Central memory CD8-positive, alpha-beta T cell (primary cell): ENCODE data around the gene MAGI3.

Experiments
- ATAC-seq: fragments of 150-1000 bp; cut with Tn5 transposase; replicated peaks from 2 replicates; pipeline ENCODE4 v1.10.0; 2022; ENCODE audit warnings: mild to moderate bottlenecking, moderate FRiP score, moderate number of reproducible peaks; ENCODE audit not compliant: poor library complexity, severe bottlenecking; ENCODE audit errors: extremely low read depth
- DNase-seq, 2 donors: peaks; one replicate each; pipeline ENCODE4 v3.0.0; 2021; ENCODE audit warnings: low spot score in 2 of 2
- H3K27ac Mint-ChIP-seq: one replicate; pipeline ENCODE4 v1.8.0; 2022; ENCODE audit warnings: low read depth, mild to moderate bottlenecking, moderate library complexity, mixed read lengths
- H3K27me3 Mint-ChIP-seq: one replicate; pipeline ENCODE4 v1.8.0; 2022; ENCODE audit warnings: mixed read lengths
- H3K36me3 Mint-ChIP-seq: one replicate; pipeline ENCODE4 v1.8.0; 2022; ENCODE audit warnings: mild to moderate bottlenecking, moderate library complexity, mixed read lengths; ENCODE audit not compliant: insufficient read depth
- H3K4me1 Mint-ChIP-seq: one replicate; pipeline ENCODE4 v1.8.0; 2022; ENCODE audit warnings: mixed read lengths
- H3K4me3 Mint-ChIP-seq: one replicate; pipeline ENCODE4 v1.8.0; 2022; ENCODE audit warnings: mild to moderate bottlenecking, moderate library complexity, mixed read lengths
- H3K9me3 Mint-ChIP-seq: one replicate; pipeline ENCODE4 v1.8.0; 2022; ENCODE audit warnings: mixed read lengths

Gene MAGI3

GRCh38 chr1:113517346-113517745 lies 127.0 kb downstream of the MAGI3 start:
- Mint-ChIP-seq H3K27ac (no peak overlapping the region), H3K4me1 (no peaks in the 10 kb centered on the region), H3K27me3 (peaks cover 7% of the 10 kb centered on the region), H3K9me3 (no peaks in the 10 kb centered on the region), H3K36me3 (peaks cover 2% of the 10 kb centered on the region), H3K4me3 (no peak overlapping the region)
- DNase-seq = no peak
- ATAC-seq = no peak

- Mint-ChIP-seq H3K4me1 (no peaks in the 10 kb centered on the region), H3K27ac (no peak overlapping the region), H3K27me3 (peaks cover 12% of the 10 kb centered on the region), H3K9me3 (peaks cover under 1% of the 10 kb centered on the region), H3K36me3 (peaks cover 2% of the 10 kb centered on the region), H3K4me3 (no peak overlapping the region)
- no peak for DNase-seq
- ATAC-seq = no peak
Measured at GRCh38 chr1:113517983-113518382, 127.7 kb downstream of the MAGI3 start.

- H3K36me3 Mint-ChIP-seq = peaks cover 2% of the 10 kb centered on the region
- peaks cover 24% of the 10 kb centered on the region for H3K27me3 Mint-ChIP-seq
- peaks cover 7% of the 10 kb centered on the region for H3K9me3 Mint-ChIP-seq
- H3K4me1 Mint-ChIP-seq = no peaks in the 10 kb centered on the region
- ATAC-seq (no peak), DNase-seq (no peak)
- no peak overlapping the region for H3K4me3 Mint-ChIP-seq
- no peak overlapping the region for H3K27ac Mint-ChIP-seq
Measured at GRCh38 chr1:113519556-113519955, 129.2 kb downstream of the MAGI3 start.

GRCh38 chr1:113530021-113530420 lies 139.7 kb downstream of the MAGI3 start:
- H3K9me3 Mint-ChIP-seq = peaks cover 4% of the 10 kb centered on the region
- no peak overlapping the region for H3K4me3 Mint-ChIP-seq
- no peak overlapping the region for H3K27ac Mint-ChIP-seq
- peaks cover 18% of the 10 kb centered on the region for H3K27me3 Mint-ChIP-seq
- no peaks in the 10 kb centered on the region for H3K36me3 Mint-ChIP-seq
- H3K4me1 Mint-ChIP-seq = no peaks in the 10 kb centered on the region
- DNase-seq (no peak), ATAC-seq (no peak)

GRCh38 chr1:113531321-113531720 lies 141.0 kb downstream of the MAGI3 start:
- no peaks in the 10 kb centered on the region for H3K4me1 Mint-ChIP-seq
- DNase-seq = no peak
- H3K9me3 Mint-ChIP-seq = no peaks in the 10 kb centered on the region
- no peak for ATAC-seq
- no peak overlapping the region for H3K27ac Mint-ChIP-seq
- H3K27me3 Mint-ChIP-seq = peaks cover 7% of the 10 kb centered on the region
- no peak overlapping the region for H3K4me3 Mint-ChIP-seq
- H3K36me3 Mint-ChIP-seq = no peaks in the 10 kb centered on the region

- DNase-seq (no peak), ATAC-seq (no peak)
- Mint-ChIP-seq H3K27me3 (no peaks in the 10 kb centered on the region), H3K4me3 (no peak overlapping the region), H3K27ac (no peak overlapping the region), H3K4me1 (no peaks in the 10 kb centered on the region), H3K9me3 (no peaks in the 10 kb centered on the region), H3K36me3 (no peaks in the 10 kb centered on the region)
Measured at GRCh38 chr1:113533061-113533460, 142.7 kb downstream of the MAGI3 start.

GRCh38 chr1:113534130-113534817 lies 144.0 kb downstream of the MAGI3 start:
- no peaks in the 10 kb centered on the region for H3K9me3 Mint-ChIP-seq
- ATAC-seq (no peak), DNase-seq (no peak)
- H3K27me3 Mint-ChIP-seq = no peaks in the 10 kb centered on the region
- H3K27ac Mint-ChIP-seq = no peak overlapping the region
- H3K36me3 Mint-ChIP-seq = no peaks in the 10 kb centered on the region
- no peak overlapping the region for H3K4me3 Mint-ChIP-seq
- H3K4me1 Mint-ChIP-seq = no peaks in the 10 kb centered on the region

- Mint-ChIP-seq H3K36me3 (no peaks in the 10 kb centered on the region), H3K27ac (no peak overlapping the region), H3K4me3 (no peak overlapping the region), H3K9me3 (no peaks in the 10 kb centered on the region), H3K27me3 (peaks cover 2% of the 10 kb centered on the region), H3K4me1 (no peaks in the 10 kb centered on the region)
- DNase-seq (no peak), ATAC-seq (no peak)
Measured at GRCh38 chr1:113534875-113535274, 144.6 kb downstream of the MAGI3 start.

- no peak overlapping the region for H3K4me3 Mint-ChIP-seq
- no peaks in the 10 kb centered on the region for H3K9me3 Mint-ChIP-seq
- no peak overlapping the region for H3K27ac Mint-ChIP-seq
- peaks cover 11% of the 10 kb centered on the region for H3K27me3 Mint-ChIP-seq
- DNase-seq = no peak
- no peaks in the 10 kb centered on the region for H3K36me3 Mint-ChIP-seq
- no peaks in the 10 kb centered on the region for H3K4me1 Mint-ChIP-seq
- ATAC-seq = no peak
Measured at GRCh38 chr1:113536182-113536780, 146.0 kb downstream of the MAGI3 start.

GRCh38 chr1:113538225-113538624 lies 147.9 kb downstream of the MAGI3 start:
- H3K4me1 Mint-ChIP-seq = no peaks in the 10 kb centered on the region
- ATAC-seq = no peak
- DNase-seq = no peak
- H3K36me3 Mint-ChIP-seq = no peaks in the 10 kb centered on the region
- H3K9me3 Mint-ChIP-seq = no peaks in the 10 kb centered on the region
- H3K4me3 Mint-ChIP-seq = no peak overlapping the region
- H3K27me3 Mint-ChIP-seq = peaks cover 19% of the 10 kb centered on the region
- no peak overlapping the region for H3K27ac Mint-ChIP-seq

- DNase-seq = no peak
- H3K36me3 Mint-ChIP-seq = no peaks in the 10 kb centered on the region
- peaks cover 30% of the 10 kb centered on the region for H3K27me3 Mint-ChIP-seq
- no peaks in the 10 kb centered on the region for H3K4me1 Mint-ChIP-seq
- no peak for ATAC-seq
- H3K4me3 Mint-ChIP-seq = no peak overlapping the region
- no peak overlapping the region for H3K27ac Mint-ChIP-seq
- H3K9me3 Mint-ChIP-seq = no peaks in the 10 kb centered on the region
Measured at GRCh38 chr1:113540335-113540734, 150.0 kb downstream of the MAGI3 start.

GRCh38 chr1:113541106-113541505 lies 150.8 kb downstream of the MAGI3 start:
- Mint-ChIP-seq H3K9me3 (no peaks in the 10 kb centered on the region), H3K4me3 (no peak overlapping the region), H3K27ac (no peak overlapping the region), H3K36me3 (no peaks in the 10 kb centered on the region), H3K27me3 (peaks cover 30% of the 10 kb centered on the region), H3K4me1 (no peaks in the 10 kb centered on the region)
- ATAC-seq (no peak), DNase-seq (no peak)

GRCh38 chr1:113542221-113542701 lies 151.9 kb downstream of the MAGI3 start:
- no peak for ATAC-seq
- Mint-ChIP-seq H3K36me3 (no peaks in the 10 kb centered on the region), H3K27ac (no peak overlapping the region), H3K4me1 (no peaks in the 10 kb centered on the region), H3K27me3 (peaks cover 30% of the 10 kb centered on the region), H3K4me3 (no peak overlapping the region), H3K9me3 (no peaks in the 10 kb centered on the region)
- no peak for DNase-seq
